HG02852 (cell line): ENCODE data around the gene UBE4B.
"Not testable (repeated sequence)": the region's sequence is repeated elsewhere in the genome, so short reads cannot be mapped to it uniquely, and the experiment has no call there.

ENCODE experiments used
- ATAC-seq: cut with Tn5 transposase; IDR thresholded peaks from one replicate; pipeline ENCODE4 v1.9.1; 2021; ENCODE audit warnings: mild to moderate bottlenecking, moderate library complexity; ENCODE audit not compliant: unreplicated experiment

UBE4B gene

GRCh38 chr1:10032590-10033358 is at the start of gene UBE4B:
Gene UBE4B (plus strand): TSS chr1:10032958. CDS start chr1:10033671, 713 bp downstream.
- ATAC-seq: peak; percentile 92

- no peak for ATAC-seq
These were observed 48.5 kb upstream of the UBE4B start for GRCh38 chr1:9984253-9984652.

- ATAC-seq: no peak
These were observed 47.8 kb upstream of the UBE4B start for GRCh38 chr1:9985001-9985400.

- no peak for ATAC-seq
These were observed 43.0 kb upstream of the UBE4B start for GRCh38 chr1:9989773-9990172.

GRCh38 chr1:9990944-9991343 is 41.8 kb upstream of the UBE4B start:
- ATAC-seq: no peak

GRCh38 chr1:9992910-9993309 is 39.8 kb upstream of the UBE4B start:
- ATAC-seq: no peak

GRCh38 chr1:9993561-9994075 is 39.1 kb upstream of the UBE4B start:
- no peak for ATAC-seq

GRCh38 chr1:9996624-9997582 is 35.9 kb upstream of the UBE4B start, which contains the start of gene RBP7:
Gene RBP7 (plus strand): TSS chr1:9997228. CDS start chr1:9997259, 31 bp downstream.
- no peak for ATAC-seq

GRCh38 chr1:10001016-10001665 is 31.6 kb upstream of the UBE4B start:
- no peak for ATAC-seq

- not testable (repeated sequence) for ATAC-seq
These were observed 27.5 kb upstream of the UBE4B start for GRCh38 chr1:10005248-10005647.

- ATAC-seq: no peak
These were observed 25.6 kb upstream of the UBE4B start for GRCh38 chr1:10007169-10007568.

GRCh38 chr1:10014016-10014415 is 18.7 kb upstream of the UBE4B start:
- ATAC-seq: no peak

GRCh38 chr1:10019561-10019960 is 13.2 kb upstream of the UBE4B start:
- ATAC-seq: no peak

- ATAC-seq: no peak
These were observed 12.7 kb upstream of the UBE4B start for GRCh38 chr1:10020086-10020485.

- ATAC-seq: not testable (repeated sequence)
These were observed 12.1 kb upstream of the UBE4B start for GRCh38 chr1:10020678-10021077.

GRCh38 chr1:10021992-10022391 is 10.8 kb upstream of the UBE4B start:
- ATAC-seq: not testable (repeated sequence)

GRCh38 chr1:10022656-10023055 is 10.1 kb upstream of the UBE4B start:
- ATAC-seq: no peak

- no peak for ATAC-seq
These were observed 7.4 kb upstream of the UBE4B start for GRCh38 chr1:10025354-10025753.

- ATAC-seq: no peak
These were observed 5.7 kb upstream of the UBE4B start for GRCh38 chr1:10027027-10027426.

GRCh38 chr1:10028956-10029500 is 3.7 kb upstream of the UBE4B start:
- ATAC-seq: not testable (repeated sequence)

- no peak for ATAC-seq
These were observed 1.3 kb upstream of the UBE4B start for GRCh38 chr1:10031461-10031860.
